SK-N-SH treated with all-trans-retinoic acid at 6 μM for 48 hours (cell line): ENCODE measurements around the gene COL1A2.

Source experiments
- ATAC-seq: fragments of 200-7000 bp; cut with Tn5 transposase; 3 replicates; pipeline ENCODE4 v1.9.1; 2020; ENCODE audit warnings: mild to moderate bottlenecking, moderate library complexity
- BACH2 ChIP-seq: fragments of 250-450 bp; sonication (Bioruptor Pico); IDR thresholded peaks from 2 replicates; pipeline ENCODE4 v1.9.0; 2021; ENCODE audit warnings: mild to moderate bottlenecking, borderline replicate concordance
- CSDC2 ChIP-seq: fragments of 250-450 bp; sonication (Bioruptor Pico); IDR thresholded peaks from 2 replicates; pipeline ENCODE4 v1.5.0; 2020; ENCODE audit warnings: mild to moderate bottlenecking, moderate library complexity
- CSRNP3 ChIP-seq: fragments of 250-450 bp; sonication (Bioruptor Pico); IDR thresholded peaks from 2 replicates; pipeline ENCODE4 v1.5.1; 2021; ENCODE audit warnings: mild to moderate bottlenecking, moderate library complexity
- ESRRG ChIP-seq: fragments of 250-450 bp; sonication (Bioruptor Pico); IDR thresholded peaks from 2 replicates; pipeline ENCODE4 v1.6.1; 2021; ENCODE audit warnings: mild to moderate bottlenecking
- GLIS3 ChIP-seq: fragments of 250-450 bp; sonication (Bioruptor Pico); IDR thresholded peaks from 2 replicates; pipeline ENCODE4 v1.5.0; 2020; ENCODE audit warnings: mild to moderate bottlenecking, moderate library complexity
- OSR1 ChIP-seq: fragments of 250-450 bp; sonication (Bioruptor Pico); IDR thresholded peaks from 2 replicates; pipeline ENCODE4 v1.8.0; 2022; ENCODE audit warnings: moderate library complexity, mild to moderate bottlenecking, inconsistent platforms
- POU6F1 ChIP-seq: fragments of 250-450 bp; sonication (Bioruptor Pico); IDR thresholded peaks from 2 replicates; pipeline ENCODE4 v1.8.0; 2021; ENCODE audit warnings: low read depth, mild to moderate bottlenecking, moderate library complexity, borderline replicate concordance
- RARB ChIP-seq: fragments of 250-450 bp; sonication (Bioruptor Pico); IDR thresholded peaks from 2 replicates; pipeline ENCODE4 v1.8.0; 2021; ENCODE audit warnings: mild to moderate bottlenecking, moderate library complexity
- SNAI2 ChIP-seq: fragments of 250-450 bp; sonication (Bioruptor Pico); IDR thresholded peaks from 2 replicates; pipeline ENCODE4 v1.5.0; 2020; ENCODE audit warnings: mild to moderate bottlenecking, moderate library complexity
- TOX ChIP-seq: fragments of 250-450 bp; sonication (Bioruptor Pico); IDR thresholded peaks from 2 replicates; pipeline ENCODE4 v1.8.0; 2021; ENCODE audit warnings: mild to moderate bottlenecking, moderate library complexity, borderline replicate concordance
- ZC3H10 ChIP-seq: fragments of 250-450 bp; sonication (Bioruptor Pico); IDR thresholded peaks from 2 replicates; pipeline ENCODE4 v1.5.1; 2021; ENCODE audit warnings: mild to moderate bottlenecking, moderate library complexity
- ZFP3 ChIP-seq: fragments of 250-450 bp; sonication (Bioruptor Pico); IDR thresholded peaks from 2 replicates; pipeline ENCODE4 v1.5.0; 2020; ENCODE audit warnings: mild to moderate bottlenecking, moderate library complexity
- ZFP30 ChIP-seq: fragments of 450-650 bp; formaldehyde crosslinking; IDR thresholded peaks from 2 replicates; pipeline ENCODE4 v1.5.0; 2022; ENCODE audit warnings: mild to moderate bottlenecking, moderate library complexity
- ZNF565 ChIP-seq: fragments of 450-650 bp; formaldehyde crosslinking; conservative IDR thresholded peaks from 2 replicates; pipeline ENCODE4 v1.5.0; 2020; ENCODE audit warnings: low read depth, mild to moderate bottlenecking, moderate library complexity
- ZNF70 ChIP-seq: fragments of 450-650 bp; formaldehyde crosslinking; IDR thresholded peaks from 2 replicates; pipeline ENCODE4 v1.5.0; 2020; ENCODE audit warnings: mild to moderate bottlenecking, moderate library complexity
- ZNF8 ChIP-seq: fragments of 450-650 bp; formaldehyde crosslinking; IDR thresholded peaks from 2 replicates; pipeline ENCODE4 v1.5.0; 2020; ENCODE audit warnings: mild to moderate bottlenecking, moderate library complexity
- TF ChIP-seq, protein P1 (sequence below): fragments of 250-450 bp; sonication (Bioruptor Pico); IDR thresholded peaks from 2 replicates; pipeline ENCODE4 v1.5.0; 2020; ENCODE audit warnings: mild to moderate bottlenecking, moderate library complexity
- TF ChIP-seq, protein P2 (sequence below): fragments of 250-450 bp; sonication (Bioruptor Pico); IDR thresholded peaks from 2 replicates; pipeline ENCODE4 v1.5.1; 2020; ENCODE audit warnings: low read depth, mild to moderate bottlenecking, moderate library complexity
- TF ChIP-seq, protein P3 (sequence below): fragments of 250-450 bp; sonication (Bioruptor Pico); IDR thresholded peaks from 2 replicates; pipeline ENCODE4 v1.8.0; 2020; ENCODE audit warnings: mild to moderate bottlenecking, moderate library complexity, borderline replicate concordance

The COL1A2 gene

GRCh38 chr7:94432281-94432670 is 37.6 kb downstream of the COL1A2 start (continued):
- no peak for TF ChIP-seq POU6F1 (CRISPR knock-in tag)

DNA sequence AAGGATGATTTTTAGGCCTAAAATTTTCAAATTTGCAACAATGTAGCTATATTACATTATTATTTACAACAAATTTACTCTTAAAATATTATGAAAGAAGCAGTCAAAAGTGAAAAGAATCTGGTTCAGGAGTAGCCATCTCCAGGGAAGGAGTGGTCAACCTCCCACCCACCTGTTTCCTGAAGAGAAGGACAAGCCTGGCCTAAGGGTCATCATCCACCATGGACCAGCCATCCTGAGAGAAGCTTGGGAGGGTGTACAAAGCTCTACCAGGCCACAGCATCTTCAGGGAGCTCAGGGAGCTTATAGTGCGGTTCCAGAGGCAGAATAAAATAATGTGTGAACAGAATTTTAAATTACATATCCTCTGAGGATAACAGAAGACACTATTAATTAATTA is 38.1 kb downstream of the COL1A2 start:
- no peak for ATAC-seq
- TF ChIP-seq ESRRG (no peak), OSR1 (CRISPR knock-in tag) (no peak), ZNF70 (CRISPR knock-in tag) (no peak), ZC3H10 (CRISPR knock-in tag) (no peak), GLIS3 (CRISPR knock-in tag) (no peak), TOX (CRISPR knock-in tag) (no peak), SNAI2 (CRISPR knock-in tag) (no peak), ZFP30 (no peak), BACH2 (CRISPR knock-in tag) (no peak), ZFP3 (CRISPR knock-in tag) (no peak), ZNF8 (CRISPR knock-in tag) (no peak)
- TF ChIP-seq, protein P1, sequence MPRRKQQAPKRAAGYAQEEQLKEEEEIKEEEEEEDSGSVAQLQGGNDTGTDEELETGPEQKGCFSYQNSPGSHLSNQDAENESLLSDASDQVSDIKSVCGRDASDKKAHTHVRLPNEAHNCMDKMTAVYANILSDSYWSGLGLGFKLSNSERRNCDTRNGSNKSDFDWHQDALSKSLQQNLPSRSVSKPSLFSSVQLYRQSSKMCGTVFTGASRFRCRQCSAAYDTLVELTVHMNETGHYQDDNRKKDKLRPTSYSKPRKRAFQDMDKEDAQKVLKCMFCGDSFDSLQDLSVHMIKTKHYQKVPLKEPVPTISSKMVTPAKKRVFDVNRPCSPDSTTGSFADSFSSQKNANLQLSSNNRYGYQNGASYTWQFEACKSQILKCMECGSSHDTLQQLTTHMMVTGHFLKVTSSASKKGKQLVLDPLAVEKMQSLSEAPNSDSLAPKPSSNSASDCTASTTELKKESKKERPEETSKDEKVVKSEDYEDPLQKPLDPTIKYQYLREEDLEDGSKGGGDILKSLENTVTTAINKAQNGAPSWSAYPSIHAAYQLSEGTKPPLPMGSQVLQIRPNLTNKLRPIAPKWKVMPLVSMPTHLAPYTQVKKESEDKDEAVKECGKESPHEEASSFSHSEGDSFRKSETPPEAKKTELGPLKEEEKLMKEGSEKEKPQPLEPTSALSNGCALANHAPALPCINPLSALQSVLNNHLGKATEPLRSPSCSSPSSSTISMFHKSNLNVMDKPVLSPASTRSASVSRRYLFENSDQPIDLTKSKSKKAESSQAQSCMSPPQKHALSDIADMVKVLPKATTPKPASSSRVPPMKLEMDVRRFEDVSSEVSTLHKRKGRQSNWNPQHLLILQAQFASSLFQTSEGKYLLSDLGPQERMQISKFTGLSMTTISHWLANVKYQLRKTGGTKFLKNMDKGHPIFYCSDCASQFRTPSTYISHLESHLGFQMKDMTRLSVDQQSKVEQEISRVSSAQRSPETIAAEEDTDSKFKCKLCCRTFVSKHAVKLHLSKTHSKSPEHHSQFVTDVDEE (CRISPR knock-in tag): no peak
- TF ChIP-seq, protein P2, sequence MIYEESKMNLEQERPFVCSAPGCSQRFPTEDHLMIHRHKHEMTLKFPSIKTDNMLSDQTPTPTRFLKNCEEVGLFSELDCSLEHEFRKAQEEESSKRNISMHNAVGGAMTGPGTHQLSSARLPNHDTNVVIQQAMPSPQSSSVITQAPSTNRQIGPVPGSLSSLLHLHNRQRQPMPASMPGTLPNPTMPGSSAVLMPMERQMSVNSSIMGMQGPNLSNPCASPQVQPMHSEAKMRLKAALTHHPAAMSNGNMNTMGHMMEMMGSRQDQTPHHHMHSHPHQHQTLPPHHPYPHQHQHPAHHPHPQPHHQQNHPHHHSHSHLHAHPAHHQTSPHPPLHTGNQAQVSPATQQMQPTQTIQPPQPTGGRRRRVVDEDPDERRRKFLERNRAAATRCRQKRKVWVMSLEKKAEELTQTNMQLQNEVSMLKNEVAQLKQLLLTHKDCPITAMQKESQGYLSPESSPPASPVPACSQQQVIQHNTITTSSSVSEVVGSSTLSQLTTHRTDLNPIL: no peak
- TF ChIP-seq, protein P3, sequence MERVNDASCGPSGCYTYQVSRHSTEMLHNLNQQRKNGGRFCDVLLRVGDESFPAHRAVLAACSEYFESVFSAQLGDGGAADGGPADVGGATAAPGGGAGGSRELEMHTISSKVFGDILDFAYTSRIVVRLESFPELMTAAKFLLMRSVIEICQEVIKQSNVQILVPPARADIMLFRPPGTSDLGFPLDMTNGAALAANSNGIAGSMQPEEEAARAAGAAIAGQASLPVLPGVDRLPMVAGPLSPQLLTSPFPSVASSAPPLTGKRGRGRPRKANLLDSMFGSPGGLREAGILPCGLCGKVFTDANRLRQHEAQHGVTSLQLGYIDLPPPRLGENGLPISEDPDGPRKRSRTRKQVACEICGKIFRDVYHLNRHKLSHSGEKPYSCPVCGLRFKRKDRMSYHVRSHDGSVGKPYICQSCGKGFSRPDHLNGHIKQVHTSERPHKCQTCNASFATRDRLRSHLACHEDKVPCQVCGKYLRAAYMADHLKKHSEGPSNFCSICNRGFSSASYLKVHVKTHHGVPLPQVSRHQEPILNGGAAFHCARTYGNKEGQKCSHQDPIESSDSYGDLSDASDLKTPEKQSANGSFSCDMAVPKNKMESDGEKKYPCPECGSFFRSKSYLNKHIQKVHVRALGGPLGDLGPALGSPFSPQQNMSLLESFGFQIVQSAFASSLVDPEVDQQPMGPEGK (CRISPR knock-in tag): no peak

- no peak for ATAC-seq
- TF ChIP-seq ZC3H10 (CRISPR knock-in tag) (no peak), POU6F1 (CRISPR knock-in tag) (no peak), CSRNP3 (CRISPR knock-in tag) (no peak), CSDC2 (CRISPR knock-in tag) (no peak), ESRRG (no peak), ZNF70 (CRISPR knock-in tag) (no peak), TOX (CRISPR knock-in tag) (no peak), ZFP30 (no peak), RARB (CRISPR knock-in tag) (no peak), ZNF565 (CRISPR knock-in tag) (no peak)
- TF ChIP-seq, protein P3 (CRISPR knock-in tag): no peak
- TF ChIP-seq, protein P2: no peak
- TF ChIP-seq, all 23 proteins: peak for 0
Observed at GRCh38 chr7:94433224-94433623, 38.5 kb downstream of the COL1A2 start.
